Measurements from ENCODE around the gene TRIM29.
A peak's percentile ranks its signal among the peaks of the same experiment; 100 is the strongest.
"Not testable (repeated sequence)": the region's sequence is repeated elsewhere in the genome, so short reads cannot be mapped to it uniquely, and the experiment has no call there.

Gene TRIM29

GRCh38 chr11:120137611-120138521 lies at the start of gene TRIM29:
Gene TRIM29, minus strand, starts transcription at chr11:120138113. Its CDS starts 82 bp downstream, at chr11:120138031.
- peak; percentile 86 to 97 for DNase-seq

- no peak for DNase-seq
Measured at GRCh38 chr11:120186774-120187591, 49.1 kb upstream of the TRIM29 start.

GRCh38 chr11:120186456-120186773 lies 48.5 kb upstream of the TRIM29 start:
- DNase-seq, result no peak

- no peak for DNase-seq
Measured at GRCh38 chr11:120185706-120186455, 48.0 kb upstream of the TRIM29 start.

- no peak for DNase-seq
Measured at GRCh38 chr11:120184946-120185705, 47.2 kb upstream of the TRIM29 start.

- DNase-seq, result no peak
Measured at GRCh38 chr11:120184371-120184945, 46.5 kb upstream of the TRIM29 start.

GRCh38 chr11:120183701-120184141 lies 45.8 kb upstream of the TRIM29 start:
- no peak for DNase-seq

GRCh38 chr11:120182790-120183491 lies 45.0 kb upstream of the TRIM29 start:
- peak in 1 of 2 experiments; percentile 83 for DNase-seq

GRCh38 chr11:120182372-120182771 lies 44.5 kb upstream of the TRIM29 start:
- DNase-seq, result no peak

GRCh38 chr11:120181376-120181975 lies 43.6 kb upstream of the TRIM29 start:
- no peak for DNase-seq

GRCh38 chr11:120180551-120181232 lies 42.8 kb upstream of the TRIM29 start:
- no peak for DNase-seq

- DNase-seq, result not testable (repeated sequence)
Measured at GRCh38 chr11:120180063-120180462, 42.1 kb upstream of the TRIM29 start.

GRCh38 chr11:120179057-120179672 lies 41.3 kb upstream of the TRIM29 start:
- no peak for DNase-seq

- DNase-seq, result no peak
Measured at GRCh38 chr11:120178561-120179056, 40.7 kb upstream of the TRIM29 start.

GRCh38 chr11:120174866-120175265 lies 37.0 kb upstream of the TRIM29 start:
- DNase-seq, result no peak

GRCh38 chr11:120173807-120174206 lies 35.9 kb upstream of the TRIM29 start:
- DNase-seq, result no peak

- no peak for DNase-seq
Measured at GRCh38 chr11:120173019-120173705, 35.2 kb upstream of the TRIM29 start.

- peak; percentile 66 to 96 for DNase-seq
Measured at GRCh38 chr11:120172054-120172911, 34.4 kb upstream of the TRIM29 start.

Measured in NCI-H526 (cell line).